Endothelial cell of umbilical vein (primary cell): ENCODE data around the gene CUBN. TPM values are rescaled to one million over a fixed set of nuclear protein-coding genes. Genes with fewer than 3 reads are reported as not detected.

Experiments used
- BruUV-seq: library from RNA; stranded (reverse); fragments of 400-500 nt; replicated peaks from 2 replicates; lab custom pipeline; 2021; lab: Mats Ljungman, UMichigan
- CTCF ChIA-PET: fragments of 300-600, 350-600 bp; sonication (Branson Sonifier 250); formaldehyde crosslinking; loops from one replicate; lab custom pipeline; 2021; ENCODE audit warnings: antibody characterized with exemption, inconsistent platforms; lab: Charles Lee
- POLR2A ChIA-PET: fragments of 300-600, 350-600 bp; sonication (Branson Sonifier 250); formaldehyde crosslinking; loops from one replicate; lab custom pipeline; 2021; ENCODE audit warnings: antibody characterized with exemption, inconsistent platforms; lab: Charles Lee
- DNase-seq: peaks from one replicate; pipeline ENCODE4 v3.0.0-alpha.2; 2011; ENCODE audit warnings: low read depth, low spot score
- FAIRE-seq: peaks from 2 replicates; lab custom pipeline; 2011; peaks lifted over from hg19 to GRCh38; lab: Jason Lieb, UNC
- H2AFZ ChIP-seq: 2 replicates; pipeline ENCODE4 v1.6.0; 2012; ENCODE audit warnings: low read depth, low read length, control low read depth, inconsistent platforms
- H3K27ac ChIP-seq: 2 replicates; pipeline ENCODE4 v1.5.1; 2011; ENCODE audit warnings: low read depth, mild to moderate bottlenecking, control low read depth, low read length, moderate library complexity; ENCODE audit not compliant: insufficient read depth
- H3K27me3 ChIP-seq, 2 experiments: 2 replicates each; pipeline versions ENCODE4 v1.6.0 to v1.6.1; 2011; ENCODE audit warnings: low read length in 2 of 2, mixed read lengths in 1 of 2; ENCODE audit not compliant: control insufficient read depth in 2 of 2, insufficient read depth in 2 of 2
- H3K36me3 ChIP-seq, 2 experiments: 2 replicates in 1 of 2; 3 replicates in 1 of 2; pipeline ENCODE4 v1.5.1; 2011; ENCODE audit warnings: low read length in 2 of 2, mild to moderate bottlenecking in 1 of 2, moderate library complexity in 1 of 2; ENCODE audit not compliant: control insufficient read depth in 2 of 2, insufficient read depth in 2 of 2; ENCODE audit errors: extremely low read depth in 1 of 2
- H3K4me1 ChIP-seq: 3 replicates; pipeline ENCODE4 v1.5.1; 2011; ENCODE audit warnings: mild to moderate bottlenecking, low read length; ENCODE audit not compliant: control insufficient read depth, insufficient read depth; ENCODE audit errors: extremely low read depth
- H3K4me2 ChIP-seq: 2 replicates; pipeline ENCODE4 v1.6.1; 2011; ENCODE audit warnings: low read length, control low read depth, mixed read lengths; ENCODE audit not compliant: insufficient read depth
- H3K4me3 ChIP-seq, 3 experiments: fragments of 200-600 bp in 1 of 3; sonication (generic), shearing (Covaris generic) in 1 of 3; replicated peaks in 1 of 3; 2 replicates each; pipeline ENCODE4 v1.5.1; 2011 to 2016; ENCODE audit warnings: control low read depth in 3 of 3, low read length in 3 of 3, mild to moderate bottlenecking in 2 of 3, inconsistent platforms in 1 of 3, low read depth in 1 of 3, moderate library complexity in 1 of 3; ENCODE audit not compliant: insufficient read depth in 1 of 3
- H3K79me2 ChIP-seq: 2 replicates; pipeline ENCODE4 v1.6.0; 2012; ENCODE audit warnings: low read length, inconsistent platforms; ENCODE audit not compliant: control insufficient read depth, insufficient read depth
- H3K9ac ChIP-seq: replicated peaks from 2 replicates; pipeline ENCODE3; 2011; ENCODE audit warnings: low read length, control low read depth; ENCODE audit not compliant: insufficient read depth; ENCODE audit errors: extremely low read depth
- H3K9me1 ChIP-seq: replicated peaks from 3 replicates; pipeline ENCODE4 v1.6.0; 2011; ENCODE audit warnings: mild to moderate bottlenecking, low read length; ENCODE audit not compliant: control insufficient read depth, insufficient read depth; ENCODE audit errors: extremely low read depth
- H3K9me3 ChIP-seq: replicated peaks from 2 replicates; pipeline ENCODE4 v1.5.1; 2012; ENCODE audit warnings: low read length, inconsistent platforms; ENCODE audit not compliant: control insufficient read depth, insufficient read depth
- H4K20me1 ChIP-seq: replicated peaks from 2 replicates; pipeline ENCODE3; 2011; ENCODE audit warnings: mild to moderate bottlenecking, low read length; ENCODE audit not compliant: control insufficient read depth, insufficient read depth; ENCODE audit errors: extremely low read depth
- CTCF ChIP-seq, 2 donors: IDR thresholded peaks; 1 replicate in 1 of 2; 2 replicates in 1 of 2; pipeline ENCODE4 v1.5.1; 2011; ENCODE audit warnings: low read length in 2 of 2, mild to moderate bottlenecking in 2 of 2, moderate library complexity in 2 of 2, control low read depth in 1 of 2, inconsistent platforms in 1 of 2, low read depth in 1 of 2; ENCODE audit not compliant: insufficient read depth in 1 of 2; ENCODE audit errors: extremely low read depth in 1 of 2
- EZH2 ChIP-seq: IDR thresholded peaks from 2 replicates; pipeline ENCODE4 v1.6.1; 2012; ENCODE audit warnings: borderline replicate concordance, low read depth, mild to moderate bottlenecking, moderate library complexity, low read length, inconsistent platforms; ENCODE audit not compliant: severe bottlenecking
- FOS ChIP-seq: IDR thresholded peaks from 2 replicates; pipeline ENCODE4 v1.6.1; 2011; ENCODE audit warnings: mild to moderate bottlenecking, low read length, moderate library complexity, borderline replicate concordance; ENCODE audit not compliant: insufficient read depth
- GATA2 ChIP-seq: IDR thresholded peaks from 2 replicates; pipeline ENCODE4 v1.7.0; 2011; ENCODE audit warnings: low read depth, mild to moderate bottlenecking, moderate library complexity, mixed read lengths, low read length; ENCODE audit not compliant: insufficient read length, insufficient read depth
- JUN ChIP-seq: IDR thresholded peaks from 2 replicates; pipeline ENCODE4 v1.6.1; 2011; ENCODE audit warnings: borderline replicate concordance, low read depth; ENCODE audit not compliant: insufficient read length, insufficient read depth
- MYC ChIP-seq: IDR thresholded peaks from one replicate; pipeline ENCODE4 v1.6.1; 2011; ENCODE audit warnings: mild to moderate bottlenecking, low read depth, low read length
- POLR2A ChIP-seq: IDR thresholded peaks from 2 replicates; pipeline ENCODE4 v1.6.1; 2012; ENCODE audit warnings: low read depth, mild to moderate bottlenecking, control low read depth, low read length
- POLR2AphosphoS5 ChIP-seq: IDR thresholded peaks from 2 replicates; pipeline ENCODE4 v1.6.1; 2012; ENCODE audit warnings: low read depth, mild to moderate bottlenecking, control low read depth, low read length, moderate library complexity; ENCODE audit not compliant: insufficient read depth
- dilution Hi-C: fragments of 300-500 bp; cut with MboI; formaldehyde crosslinking; loops from one replicate; pipeline ENCODE4 v1.15.0; 2019; ENCODE audit warnings: low sequenced_read_pairs; ENCODE audit not compliant: extremely low pct_ligation_motif_present
- intact Hi-C: fragments of 100-400 bp; cut with micrococcal nuclease; formaldehyde crosslinking; loops from one replicate; pipeline ENCODE4 v1.10.0; 2022
- polyA plus RNA-seq, 4 experiments: library from polyadenylated mRNA; depleted of rRNA in 3 of 4; stranded (reverse) in 3 of 4; unstranded in 1 of 4; fragments of >200 nt; gene quantifications; 2 replicates each; pipeline versions ENCODE4 v1.2.1 to v1.2.3, GENCODE V29; 2011 to 2012; ENCODE audit warnings: missing spikeins in 1 of 4
- total RNA-seq: library from RNA; stranded (reverse); gene quantifications from 2 replicates; pipeline ENCODE4 v1.2.3, GENCODE V29; 2021

CUBN gene
- total and polyA plus RNA-seq, 2 donors (not counting 3 experiments of a cell fraction or from before 2014, with no cell fraction given) = 2.7 to 4.6 TPM

- Histone ChIP-seq H3K9ac (no peak overlapping the region), H3K79me2 (no peaks in the 10 kb centered on the region), H3K9me3 (no peaks in the 10 kb centered on the region), H2AFZ (no peak overlapping the region), H4K20me1 (no peaks in the 10 kb centered on the region), H3K27ac (no peak overlapping the region), H3K4me2 (no peak overlapping the region), H3K27me3 (no peaks in the 10 kb centered on the region), H3K9me1 (no peaks in the 10 kb centered on the region), H3K4me3 (no peak overlapping the region), H3K36me3 (no peaks in the 10 kb centered on the region), H3K4me1 (peaks cover 23% of the 10 kb centered on the region)
- ChIA-PET CTCF (interaction anchor here (1.2 to 2.2 kb wide), 10 partner anchors 9 to 406 kb away, joined by 3 to 17 read pairs (median 6); partner anchors contain the start of gene TRDMT1), POLR2A (no interaction called here)
- FAIRE-seq (no peak), DNase-seq (no peak)
- dilution Hi-C loops = no loop called here
- TF ChIP-seq JUN (no peak), POLR2A (no peak), GATA2 (no peak), POLR2AphosphoS5 (no peak), CTCF (IDR thresholded peaks at IDR 0.05; ENCODE audit: extremely low read depth in 1 of 2, insufficient read depth in 1 of 2, low read depth in 1 of 2, low read length in 2 of 2) (no peak), MYC (no peak), FOS (no peak), EZH2 (no peak)
- BruUV-seq = no TSS peak
- intact Hi-C loops = loop anchor here (1.0 to 5.0 kb wide), 6 partner anchors 112 to 403 kb away; no protein-coding TSS in a partner anchor
These were observed 275.8 kb downstream of the CUBN start for GRCh38 chr10:16853809-16854208.
